Activated CD8-positive, alpha-beta memory T cell treated with anti-CD3 and anti-CD28 coated beads, Interleukin-2, amount 50 U/mL, for 24 hours (primary cell): ENCODE results near the gene TSC2.
"Not testable (repeated sequence)": the region's sequence is repeated elsewhere in the genome, so short reads cannot be mapped to it uniquely, and the experiment has no call there.

ENCODE experiments used
- DNase-seq: peaks from one replicate; pipeline ENCODE4 v3.0.0-alpha.2; 2020; ENCODE audit errors: extremely low read depth

Gene TSC2

GRCh38 chr16:2105291-2105690 lies 57.5 kb downstream of the TSC2 start:
- DNase-seq = not testable (repeated sequence)

GRCh38 chr16:2105769-2106168 lies 58.0 kb downstream of the TSC2 start:
- DNase-seq = not testable (repeated sequence)

- not testable (repeated sequence) for DNase-seq
Observed at GRCh38 chr16:2106211-2106610, 58.4 kb downstream of the TSC2 start.

GRCh38 chr16:2107121-2107790 lies 59.5 kb downstream of the TSC2 start:
- not testable (repeated sequence) for DNase-seq

- not testable (repeated sequence) for DNase-seq
Observed at GRCh38 chr16:2107791-2108125, 60.0 kb downstream of the TSC2 start.

GRCh38 chr16:2108446-2109270 lies 60.9 kb downstream of the TSC2 start:
- DNase-seq = not testable (repeated sequence)

GRCh38 chr16:2109271-2109580 lies 61.4 kb downstream of the TSC2 start:
- not testable (repeated sequence) for DNase-seq

GRCh38 chr16:2109872-2110271 lies 62.1 kb downstream of the TSC2 start:
- not testable (repeated sequence) for DNase-seq

- not testable (repeated sequence) for DNase-seq
Observed at GRCh38 chr16:2110332-2111008, 62.7 kb downstream of the TSC2 start.

GRCh38 chr16:2111009-2111353 lies 63.2 kb downstream of the TSC2 start:
- DNase-seq = not testable (repeated sequence)

GRCh38 chr16:2111412-2112335 lies 63.9 kb downstream of the TSC2 start:
- not testable (repeated sequence) for DNase-seq

GRCh38 chr16:2112539-2113106 lies 64.8 kb downstream of the TSC2 start:
- not testable (repeated sequence) for DNase-seq

- not testable (repeated sequence) for DNase-seq
Observed at GRCh38 chr16:2114225-2114624, 66.4 kb downstream of the TSC2 start.

GRCh38 chr16:2114885-2115590 lies 67.3 kb downstream of the TSC2 start:
- not testable (repeated sequence) for DNase-seq

- no peak for DNase-seq
Observed at GRCh38 chr16:2115591-2115973, 67.8 kb downstream of the TSC2 start.

- DNase-seq = not testable (repeated sequence)
Observed at GRCh38 chr16:2116428-2116827, 68.6 kb downstream of the TSC2 start.

GRCh38 chr16:2117341-2117740 lies 69.6 kb downstream of the TSC2 start:
- not testable (repeated sequence) for DNase-seq

GRCh38 chr16:2117960-2118722 lies 70.4 kb downstream of the TSC2 start:
- DNase-seq = not testable (repeated sequence)

GRCh38 chr16:2121325-2121724 lies 73.5 kb downstream of the TSC2 start:
- DNase-seq = not testable (repeated sequence)

GRCh38 chr16:2121853-2122252 lies 74.1 kb downstream of the TSC2 start:
- no peak for DNase-seq
